Ishikawa (cell line): ENCODE results near the gene SUSD2.

Experiments used
- CEBPB ChIP-seq: IDR thresholded peaks from 2 replicates; pipeline ENCODE4 v1.6.1; 2012
- CREB1 ChIP-seq: IDR thresholded peaks from 2 replicates; pipeline ENCODE4 v1.6.1; 2012; ENCODE audit warnings: low read depth
- EGR1 ChIP-seq: IDR thresholded peaks from 2 replicates; pipeline ENCODE4 v1.6.1; 2012
- EP300 ChIP-seq: IDR thresholded peaks from 2 replicates; pipeline ENCODE4 v1.6.1; 2012; ENCODE audit warnings: borderline replicate concordance
- FOXM1 ChIP-seq: IDR thresholded peaks from 2 replicates; pipeline ENCODE4 v1.6.1; 2012; ENCODE audit warnings: low read depth, borderline replicate concordance
- MAX ChIP-seq: IDR thresholded peaks from 2 replicates; pipeline ENCODE4 v1.6.1; 2012
- NFIC ChIP-seq: IDR thresholded peaks from 2 replicates; pipeline ENCODE4 v1.6.1; 2012
- RAD21 ChIP-seq: IDR thresholded peaks from 2 replicates; pipeline ENCODE4 v1.6.1; 2012; ENCODE audit warnings: low read depth
- REST ChIP-seq: IDR thresholded peaks from 2 replicates; pipeline ENCODE4 v1.6.1; 2012; ENCODE audit warnings: low read depth, mild to moderate bottlenecking
- TAF1 ChIP-seq: IDR thresholded peaks from 2 replicates; pipeline ENCODE4 v1.6.1; 2012; ENCODE audit warnings: low read depth, mild to moderate bottlenecking
- TCF12 ChIP-seq: IDR thresholded peaks from 2 replicates; pipeline ENCODE4 v1.6.1; 2012; ENCODE audit warnings: low read depth
- TEAD4 ChIP-seq: IDR thresholded peaks from 2 replicates; pipeline ENCODE4 v1.6.1; 2012
- USF1 ChIP-seq: IDR thresholded peaks from 2 replicates; pipeline ENCODE4 v1.6.1; 2012
- YY1 ChIP-seq: IDR thresholded peaks from 2 replicates; pipeline ENCODE4 v1.6.1; 2012; ENCODE audit warnings: low read depth
- ZBTB7A ChIP-seq: IDR thresholded peaks from 2 replicates; pipeline ENCODE4 v1.6.1; 2012; ENCODE audit warnings: low read depth

Gene SUSD2

GRCh38 chr22:24165673-24166072, 15.6 kb upstream of the SUSD2 start:
- TF ChIP-seq TCF12 (no peak), ZBTB7A (no peak), YY1 (no peak), FOXM1 (no peak), EP300 (no peak)

GRCh38 chr22:24166811-24167210, 14.5 kb upstream of the SUSD2 start:
- TF ChIP-seq TAF1 (no peak), TCF12 (no peak), REST (no peak), RAD21 (no peak), EGR1 (no peak), EP300 (no peak), ZBTB7A (no peak), FOXM1 (no peak), MAX (no peak), NFIC (no peak), CREB1 (no peak), USF1 (no peak), YY1 (no peak), CEBPB (no peak)

- TF ChIP-seq MAX (no peak), EP300 (no peak), CEBPB (no peak), CREB1 (no peak), FOXM1 (no peak), TEAD4 (no peak), NFIC (no peak), TCF12 (no peak), REST (no peak), RAD21 (no peak), YY1 (no peak), ZBTB7A (no peak), EGR1 (no peak), USF1 (no peak), TAF1 (no peak)
Measured at GRCh38 chr22:24169439-24170058, 11.7 kb upstream of the SUSD2 start.

- no peak for TF ChIP-seq FOXM1
Measured at GRCh38 chr22:24170188-24170587, 11.1 kb upstream of the SUSD2 start.

- TF ChIP-seq TEAD4 (no peak), CEBPB (no peak), MAX (no peak), EGR1 (no peak), TCF12 (no peak), EP300 (no peak), REST (no peak), YY1 (no peak), RAD21 (no peak), TAF1 (no peak), NFIC (no peak), FOXM1 (no peak), USF1 (no peak), CREB1 (no peak), ZBTB7A (no peak)
Measured at GRCh38 chr22:24170632-24171031, 10.7 kb upstream of the SUSD2 start.
